MM.1S (cell line): ENCODE measurements around the gene RBBP6.

Experiments used
- EZH2 ChIP-seq: fragments of 300-600 bp; sonication (generic); optimal IDR thresholded peaks from 2 replicates; pipeline ENCODE3; 2017; ENCODE audit warnings: low read depth, mild to moderate bottlenecking, antibody characterized with exemption, low read length, mixed read lengths
- TF ChIP-seq, protein P1 (sequence below): fragments of 300-600 bp; sonication (generic); IDR thresholded peaks from 2 replicates; pipeline ENCODE4 v1.5.1; 2016; ENCODE audit warnings: antibody characterized with exemption, low read length, mixed read lengths

DNA sequence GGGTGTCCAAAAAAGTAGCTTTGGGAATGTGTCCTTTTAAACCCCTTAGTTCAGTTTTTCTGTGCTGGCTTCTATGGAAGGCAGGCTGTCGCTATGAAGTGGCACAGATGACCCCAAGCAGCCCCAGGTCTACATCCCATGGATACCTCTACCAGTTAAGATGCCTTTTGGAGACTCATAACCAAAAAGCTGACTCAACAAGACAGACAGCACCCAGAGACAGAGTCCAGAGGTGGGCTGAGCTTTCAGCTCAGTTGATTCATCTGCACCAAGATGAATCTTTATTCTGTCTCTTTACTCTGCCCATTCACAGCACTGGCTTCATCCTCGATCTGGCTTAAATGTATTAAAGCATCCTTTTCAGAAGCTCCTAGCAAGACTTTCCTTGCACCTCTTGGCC is 29.8 kb upstream of the RBBP6 start:
- TF ChIP-seq, protein P1, sequence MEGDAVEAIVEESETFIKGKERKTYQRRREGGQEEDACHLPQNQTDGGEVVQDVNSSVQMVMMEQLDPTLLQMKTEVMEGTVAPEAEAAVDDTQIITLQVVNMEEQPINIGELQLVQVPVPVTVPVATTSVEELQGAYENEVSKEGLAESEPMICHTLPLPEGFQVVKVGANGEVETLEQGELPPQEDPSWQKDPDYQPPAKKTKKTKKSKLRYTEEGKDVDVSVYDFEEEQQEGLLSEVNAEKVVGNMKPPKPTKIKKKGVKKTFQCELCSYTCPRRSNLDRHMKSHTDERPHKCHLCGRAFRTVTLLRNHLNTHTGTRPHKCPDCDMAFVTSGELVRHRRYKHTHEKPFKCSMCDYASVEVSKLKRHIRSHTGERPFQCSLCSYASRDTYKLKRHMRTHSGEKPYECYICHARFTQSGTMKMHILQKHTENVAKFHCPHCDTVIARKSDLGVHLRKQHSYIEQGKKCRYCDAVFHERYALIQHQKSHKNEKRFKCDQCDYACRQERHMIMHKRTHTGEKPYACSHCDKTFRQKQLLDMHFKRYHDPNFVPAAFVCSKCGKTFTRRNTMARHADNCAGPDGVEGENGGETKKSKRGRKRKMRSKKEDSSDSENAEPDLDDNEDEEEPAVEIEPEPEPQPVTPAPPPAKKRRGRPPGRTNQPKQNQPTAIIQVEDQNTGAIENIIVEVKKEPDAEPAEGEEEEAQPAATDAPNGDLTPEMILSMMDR, result no peak
- TF ChIP-seq EZH2, result no peak
